NCI-H2196 (cell line): ENCODE results near the gene NLRX1.
"Not testable (repeated sequence)": the region's sequence is repeated elsewhere in the genome, so short reads cannot be mapped to it uniquely, and the experiment has no call there.

Experiments
- DNase-seq: peaks from one replicate; lab custom pipeline; 2025; ENCODE audit not compliant: unreplicated experiment; lab: John Stamatoyannopoulos, UW

Gene NLRX1

GRCh38 chr11:119152604-119153003 lies 15.9 kb upstream of the NLRX1 start:
- no peak for DNase-seq

GRCh38 chr11:119153049-119153818 lies 15.3 kb upstream of the NLRX1 start:
- no peak for DNase-seq

GRCh38 chr11:119154178-119154577 lies 14.3 kb upstream of the NLRX1 start:
- DNase-seq, result no peak

GRCh38 chr11:119155733-119156492 lies 12.6 kb upstream of the NLRX1 start:
- no peak for DNase-seq

GRCh38 chr11:119156496-119156895 lies 12.0 kb upstream of the NLRX1 start:
- DNase-seq, result no peak

GRCh38 chr11:119157063-119157462 lies 11.5 kb upstream of the NLRX1 start:
- DNase-seq, result no peak

- no peak for DNase-seq
Measured at GRCh38 chr11:119158467-119158866, 10.1 kb upstream of the NLRX1 start.

GRCh38 chr11:119160151-119160550 lies 8.4 kb upstream of the NLRX1 start:
- no peak for DNase-seq

GRCh38 chr11:119161871-119162270 lies 6.7 kb upstream of the NLRX1 start:
- no peak for DNase-seq

- DNase-seq, result no peak
Measured at GRCh38 chr11:119166368-119167076, 2.0 kb upstream of the NLRX1 start.

- DNase-seq, result not testable (repeated sequence)
Measured at GRCh38 chr11:119167077-119167458, 1.5 kb upstream of the NLRX1 start.

- DNase-seq, result no peak
Measured at GRCh38 chr11:119167933-119168332, 592 bp upstream of the NLRX1 start.

- DNase-seq, result peak; percentile 29
Measured at GRCh38 chr11:119169282-119169719, 776 bp downstream of the NLRX1 start.

- DNase-seq, result no peak
Measured at GRCh38 chr11:119172513-119172912, 4.0 kb downstream of the NLRX1 start.

- no peak for DNase-seq
Measured at GRCh38 chr11:119173453-119173852, 4.9 kb downstream of the NLRX1 start.

GRCh38 chr11:119175493-119176077 lies 7.1 kb downstream of the NLRX1 start:
- no peak for DNase-seq

- no peak for DNase-seq
Measured at GRCh38 chr11:119178166-119178680, 9.7 kb downstream of the NLRX1 start.

- no peak for DNase-seq
Measured at GRCh38 chr11:119179342-119179741, 10.8 kb downstream of the NLRX1 start.

- peak; percentile 94 for DNase-seq
Measured at GRCh38 chr11:119179983-119180382, 11.5 kb downstream of the NLRX1 start.

- no peak for DNase-seq
Measured at GRCh38 chr11:119180729-119181676, 12.5 kb downstream of the NLRX1 start.
